SKM-1 treated with dmso at 0.1 percent for 144 hours (cell line): ENCODE results near the gene HECTD4.
"Not testable (repeated sequence)": the region's sequence is repeated elsewhere in the genome, so short reads cannot be mapped to it uniquely, and the experiment has no call there.

Source experiments
- DNase-seq: peaks from one replicate; lab custom pipeline; 2025; ENCODE audit not compliant: unreplicated experiment; lab: John Stamatoyannopoulos, UW

Gene HECTD4

DNA sequence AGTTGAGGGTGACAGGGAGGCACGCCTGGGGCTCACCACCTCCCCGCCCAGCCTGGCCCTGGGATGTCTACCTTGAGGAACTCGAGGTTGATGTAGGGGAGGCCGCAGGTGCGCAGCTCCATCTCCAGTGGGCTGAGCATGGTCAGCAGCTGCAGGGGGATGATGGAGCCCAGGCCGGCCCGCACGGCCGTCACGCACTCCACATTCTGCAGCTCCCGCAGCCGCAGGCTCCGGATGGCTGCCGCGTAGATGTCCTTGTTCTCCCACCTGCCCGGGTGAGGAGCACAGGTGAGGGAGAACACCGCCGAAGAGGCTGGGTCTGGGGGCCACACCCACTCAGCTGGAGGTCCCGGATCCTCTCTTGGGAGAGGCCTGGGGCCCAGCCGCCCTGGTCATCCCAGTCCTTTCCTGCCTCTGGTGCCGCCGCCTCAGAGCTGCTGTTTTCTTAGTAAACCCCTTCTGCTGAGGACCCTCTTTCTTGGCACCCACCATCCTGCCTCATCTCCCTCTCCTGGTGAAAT lies 218.7 kb downstream of the HECTD4 start:
- DNase-seq: no peak

DNA sequence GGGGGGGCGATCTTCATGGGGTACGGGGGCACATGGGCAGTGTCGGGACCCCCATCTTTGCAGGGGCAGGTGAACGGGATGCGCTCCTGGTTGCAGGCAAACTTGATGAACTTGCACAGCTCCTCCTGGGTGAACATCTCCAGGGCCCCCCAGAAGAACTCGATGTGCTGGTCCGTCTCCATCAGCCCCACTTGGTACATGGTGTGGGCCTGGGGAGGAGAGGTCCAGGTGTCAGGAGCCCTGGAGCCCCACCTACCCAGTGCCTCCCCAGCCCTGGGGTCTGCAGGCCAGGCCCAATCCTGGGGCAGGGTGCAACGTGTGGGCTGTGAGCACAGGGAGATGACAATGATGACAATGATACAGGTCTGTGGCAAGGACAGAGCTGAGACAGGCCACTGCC lies 219.2 kb downstream of the HECTD4 start:
- DNase-seq: no peak

DNA sequence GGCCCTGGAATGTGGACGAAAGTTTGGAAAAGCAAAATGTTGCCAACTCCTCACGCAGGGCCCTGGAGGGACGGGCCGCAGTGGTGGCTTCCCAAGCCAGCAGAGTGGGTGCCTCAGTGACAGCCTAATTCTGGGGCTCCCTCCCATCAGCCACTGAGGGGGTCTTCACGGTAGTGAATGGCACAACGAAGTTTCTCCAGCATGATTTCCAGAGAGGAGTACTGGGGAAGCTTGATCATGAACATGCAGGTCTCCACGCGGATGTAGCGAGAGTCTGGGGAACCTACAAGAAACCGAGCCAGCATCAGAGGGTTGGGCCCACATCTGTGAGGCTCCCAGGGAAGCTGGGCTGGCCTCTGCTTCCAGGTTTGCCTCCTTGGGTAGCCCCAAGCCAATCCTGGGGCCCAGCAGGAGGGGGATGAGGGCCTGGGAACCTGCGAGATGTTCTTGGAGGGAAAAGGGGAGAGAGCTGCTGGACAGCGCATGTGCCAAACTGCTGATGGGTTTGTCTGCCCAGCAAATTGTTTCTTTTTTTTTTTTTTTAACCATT lies 219.9 kb downstream of the HECTD4 start:
- no peak for DNase-seq

DNA sequence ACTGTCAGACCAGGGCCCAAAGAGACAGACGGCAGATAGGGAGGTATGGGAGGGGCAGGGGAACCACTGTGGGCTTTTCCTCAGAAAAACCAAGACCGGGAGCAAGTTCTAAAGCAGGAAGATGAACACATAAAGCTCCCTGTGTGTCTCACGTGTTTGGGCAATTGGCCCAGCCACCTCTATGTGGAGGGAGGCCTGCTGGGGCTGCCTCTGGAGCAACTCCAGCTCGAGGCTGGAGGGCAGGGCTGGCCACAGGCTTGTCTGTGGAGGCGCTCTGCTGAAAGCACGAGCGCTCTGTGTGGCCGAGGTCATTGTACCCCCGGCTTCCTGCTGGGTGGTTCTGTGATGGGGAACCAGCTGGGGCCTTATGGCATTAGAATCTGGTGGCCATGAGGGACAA lies 220.5 kb downstream of the HECTD4 start:
- DNase-seq: no peak

DNA sequence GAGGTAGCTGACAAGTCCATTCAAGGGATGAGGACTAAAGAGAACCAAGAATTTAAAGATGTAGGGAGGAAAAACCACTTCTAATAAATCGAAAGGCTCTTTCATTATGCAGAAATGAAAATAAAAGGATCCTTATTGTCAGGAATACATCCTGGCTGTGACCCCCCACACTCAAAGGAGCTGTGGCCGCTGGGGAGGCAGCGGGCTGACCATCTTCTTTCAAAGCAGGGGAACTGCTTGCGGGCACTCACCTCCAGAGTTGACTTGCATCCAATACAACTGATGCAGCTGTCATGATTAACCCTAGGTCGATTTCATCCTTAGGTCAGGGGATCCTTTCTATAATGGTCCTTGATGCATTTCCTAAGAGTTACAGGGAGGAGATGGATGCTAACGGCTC lies 221.6 kb downstream of the HECTD4 start:
- no peak for DNase-seq

DNA sequence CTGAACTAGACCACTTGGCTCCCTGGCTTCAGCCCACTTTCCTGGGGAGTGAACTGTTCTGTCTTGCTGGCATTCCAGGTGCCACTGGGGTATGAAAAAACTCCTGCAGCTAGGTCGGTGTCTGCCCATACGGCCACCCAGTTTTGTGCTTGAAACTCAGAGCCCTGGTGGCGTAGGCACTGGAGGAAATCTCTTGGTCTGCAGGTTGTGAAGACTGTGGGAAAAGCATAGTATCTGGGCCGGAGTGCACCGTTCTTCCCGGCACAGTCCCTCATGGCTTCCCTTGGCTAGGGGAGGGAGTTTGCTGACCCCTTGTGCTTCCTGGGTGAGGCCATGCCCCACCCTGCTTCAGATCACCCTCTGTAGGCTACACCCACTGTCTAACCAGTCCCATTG lies 223.1 kb downstream of the HECTD4 start:
- no peak for DNase-seq

DNA sequence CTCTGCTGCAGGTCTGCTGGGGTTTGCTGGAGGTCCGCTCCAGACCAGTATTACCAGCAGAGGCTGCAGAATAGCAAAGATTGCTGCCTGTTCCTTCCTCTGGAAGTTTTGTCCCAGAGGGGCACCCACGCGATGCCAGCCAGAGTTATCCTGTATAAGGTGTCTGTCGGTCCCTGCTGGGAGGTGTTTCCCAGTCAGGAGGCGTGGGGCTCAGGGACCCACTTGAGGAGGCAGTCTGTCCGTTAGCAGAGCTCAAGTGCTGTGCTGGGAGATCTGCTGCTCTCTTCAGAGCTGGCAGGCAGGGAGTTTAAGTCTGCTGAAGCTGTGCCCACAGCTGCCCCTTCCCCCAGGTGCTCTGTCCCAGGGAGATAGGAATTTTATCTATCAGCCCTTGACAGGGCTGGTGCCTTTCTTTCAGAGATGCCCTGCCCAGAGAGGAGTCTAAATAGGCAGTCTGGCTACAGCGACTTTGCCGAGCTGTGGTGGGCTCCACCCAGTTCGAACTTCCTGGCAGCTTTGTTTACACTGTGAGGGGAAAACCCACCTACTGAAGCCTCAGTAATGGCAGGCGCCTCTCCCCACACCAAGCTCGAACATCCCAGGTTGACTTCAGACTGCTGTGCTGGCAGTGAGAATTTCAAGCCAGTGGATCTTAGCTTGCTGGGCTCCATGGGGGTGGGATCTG lies 223.6 kb downstream of the HECTD4 start:
- not testable (repeated sequence) for DNase-seq

DNA sequence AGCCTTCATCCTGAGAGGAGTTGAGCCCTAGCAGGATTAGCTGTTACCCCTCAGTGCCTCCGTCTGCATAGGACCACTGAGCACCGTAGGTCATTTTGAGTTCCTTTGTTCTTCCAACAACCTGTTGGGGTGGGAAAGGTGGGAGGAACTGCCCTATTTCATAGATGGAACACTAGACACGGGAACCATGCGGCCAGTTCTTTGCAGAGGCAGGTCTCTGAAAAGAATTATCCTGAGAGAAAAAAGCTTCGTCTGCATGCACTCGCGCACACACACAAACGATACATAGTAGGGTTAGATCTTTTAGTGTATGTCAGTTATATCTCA lies 228.4 kb downstream of the HECTD4 start:
- no peak for DNase-seq

DNA sequence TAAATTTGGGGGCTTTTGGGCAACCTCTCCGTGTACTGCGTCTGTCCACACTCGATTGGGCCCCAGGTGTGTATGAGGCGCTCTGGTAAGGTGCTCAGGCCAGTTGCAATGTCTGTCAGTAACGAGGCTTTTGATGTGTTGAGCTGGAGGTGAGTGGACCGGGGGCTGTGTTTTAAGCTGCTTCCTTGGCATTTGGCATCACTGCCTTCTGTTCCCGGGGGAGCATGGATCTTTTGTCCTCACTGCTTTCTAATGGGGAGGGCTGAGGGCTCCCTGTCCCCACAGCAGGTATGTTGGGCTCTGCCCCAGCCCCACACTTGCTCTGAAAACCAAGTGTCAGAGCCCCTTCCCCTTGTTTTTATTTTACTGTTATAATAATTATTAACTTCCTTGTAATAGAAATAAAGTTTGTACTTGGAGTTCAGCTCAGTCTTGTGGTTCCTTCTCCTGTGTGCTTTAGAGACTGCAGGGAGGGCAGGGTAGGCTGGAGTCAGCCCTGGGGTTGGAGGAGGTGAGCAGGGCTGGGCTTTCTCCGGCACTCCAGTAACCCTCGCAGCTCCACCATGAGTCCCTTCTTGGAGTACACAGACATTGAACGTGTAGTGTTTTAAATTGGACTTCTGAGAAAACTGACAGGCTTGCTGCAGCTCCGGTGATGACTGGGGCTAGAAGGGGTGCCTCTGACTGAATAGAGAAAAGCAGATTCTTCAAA lies 228.9 kb downstream of the HECTD4 start:
- DNase-seq: no peak

DNA sequence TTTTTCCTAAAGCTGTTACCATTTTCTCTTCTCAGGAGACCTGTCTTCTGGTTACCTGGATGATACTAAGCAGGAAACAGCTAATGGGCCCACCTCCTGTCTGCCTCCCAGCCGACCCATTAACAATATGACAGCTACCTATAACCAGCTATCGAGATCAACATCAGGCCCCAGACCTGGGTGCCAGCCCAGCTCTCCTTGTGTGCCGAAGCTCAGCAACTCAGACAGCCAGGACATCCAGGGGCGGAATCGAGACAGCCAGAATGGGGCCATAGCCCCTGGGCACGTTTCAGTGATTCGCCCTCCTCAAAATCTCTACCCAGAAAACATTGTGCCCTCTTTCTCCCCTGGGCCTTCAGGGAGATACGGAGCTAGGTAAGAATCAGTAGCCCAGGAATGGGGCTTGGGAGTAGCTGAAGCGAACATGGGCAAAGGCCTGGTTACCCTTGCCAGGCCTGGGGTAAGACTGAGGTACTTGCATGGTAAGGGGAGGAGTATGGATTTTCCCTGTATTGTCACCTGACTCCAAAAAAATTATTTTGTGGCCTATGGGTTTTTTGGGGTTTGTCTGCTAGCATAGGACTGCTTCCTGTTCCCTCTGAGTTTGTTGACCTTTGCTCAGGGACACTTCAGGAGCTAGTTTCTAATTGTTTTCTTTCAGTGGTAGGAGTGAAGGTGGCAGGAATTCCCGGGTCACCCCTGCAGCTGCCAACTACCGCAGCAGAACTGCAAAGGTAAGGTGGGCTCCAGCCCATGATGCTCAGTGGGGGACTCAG lies 230.3 kb downstream of the HECTD4 start:
- DNase-seq: no peak

DNA sequence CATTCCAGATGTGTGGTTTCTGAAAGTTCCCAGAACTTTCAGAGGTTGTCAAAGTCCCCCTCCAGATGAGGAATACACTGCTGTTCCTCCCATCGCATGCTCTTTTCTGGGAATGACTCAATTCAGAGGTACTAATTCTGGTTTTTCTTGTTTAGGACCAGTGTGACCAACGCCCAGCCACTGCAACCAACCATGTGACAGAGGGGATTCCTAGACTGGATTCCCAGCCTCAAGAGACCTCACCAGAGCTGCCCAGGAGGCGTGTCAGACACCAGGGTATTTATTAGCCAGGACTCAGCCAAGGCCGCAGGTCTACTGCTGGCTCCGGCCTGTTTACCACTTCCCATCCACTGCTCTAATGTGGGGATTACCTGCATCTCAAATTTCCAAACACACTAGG lies 232.6 kb downstream of the HECTD4 start:
- DNase-seq: no peak

DNA sequence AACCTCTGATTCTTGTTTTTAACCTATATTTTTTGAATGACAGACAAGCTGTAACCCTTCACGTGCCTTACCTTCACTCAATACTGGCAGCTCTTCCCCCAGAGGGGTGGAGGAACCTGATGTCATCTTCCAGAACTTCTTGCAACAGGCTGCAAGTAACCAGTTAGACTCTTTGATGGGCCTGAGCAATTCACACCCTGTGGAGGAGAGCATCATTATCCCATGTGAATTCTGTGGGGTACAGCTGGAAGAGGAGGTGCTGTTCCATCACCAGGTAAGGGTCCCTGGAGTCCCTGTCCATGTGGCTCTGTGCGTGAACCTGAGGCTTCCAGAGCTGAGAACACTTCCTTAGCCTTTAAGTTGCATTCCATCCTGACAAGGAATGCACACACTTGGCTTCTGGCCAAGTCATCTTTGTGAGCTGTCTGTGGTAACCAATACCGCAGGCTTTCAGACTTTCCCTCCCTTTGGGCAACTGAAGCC lies 234.2 kb downstream of the HECTD4 start:
- no peak for DNase-seq

DNA sequence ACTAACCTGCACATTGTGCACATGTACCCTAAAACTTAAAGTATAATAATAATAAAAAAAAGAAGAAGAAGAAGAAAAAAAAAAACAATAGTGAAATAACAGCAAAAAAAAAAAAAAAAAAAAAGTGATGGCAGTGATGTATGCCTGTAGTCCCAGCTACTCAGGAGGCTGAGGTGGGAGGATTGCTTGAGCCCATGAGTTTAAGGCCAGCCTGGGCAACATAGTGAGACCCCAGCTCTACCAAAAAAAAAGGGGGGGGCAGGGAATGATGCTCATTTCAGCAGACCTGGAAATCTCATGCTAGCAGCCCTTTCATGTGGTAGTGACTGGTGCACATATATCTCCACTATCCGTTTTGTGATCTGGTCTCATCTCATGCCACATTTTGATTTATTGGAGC lies 236.1 kb downstream of the HECTD4 start:
- no peak for DNase-seq

DNA sequence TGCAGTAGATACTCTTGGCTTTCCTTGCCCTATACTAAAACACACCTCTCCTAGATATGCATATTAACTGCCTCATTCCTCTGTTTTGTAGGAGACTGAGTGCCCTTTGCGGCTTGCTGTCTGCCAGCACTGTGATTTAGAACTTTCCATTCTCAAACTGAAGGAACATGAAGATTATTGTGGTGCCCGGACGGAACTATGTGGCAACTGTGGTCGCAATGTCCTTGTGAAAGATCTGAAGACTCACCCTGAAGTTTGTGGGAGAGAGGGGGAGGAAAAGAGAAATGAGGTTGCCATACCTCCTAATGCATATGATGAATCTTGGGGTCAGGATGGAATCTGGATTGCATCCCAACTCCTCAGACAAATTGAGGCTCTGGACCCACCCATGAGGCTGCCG lies 241.5 kb downstream of the HECTD4 start:
- peak; percentile 48 for DNase-seq

DNA sequence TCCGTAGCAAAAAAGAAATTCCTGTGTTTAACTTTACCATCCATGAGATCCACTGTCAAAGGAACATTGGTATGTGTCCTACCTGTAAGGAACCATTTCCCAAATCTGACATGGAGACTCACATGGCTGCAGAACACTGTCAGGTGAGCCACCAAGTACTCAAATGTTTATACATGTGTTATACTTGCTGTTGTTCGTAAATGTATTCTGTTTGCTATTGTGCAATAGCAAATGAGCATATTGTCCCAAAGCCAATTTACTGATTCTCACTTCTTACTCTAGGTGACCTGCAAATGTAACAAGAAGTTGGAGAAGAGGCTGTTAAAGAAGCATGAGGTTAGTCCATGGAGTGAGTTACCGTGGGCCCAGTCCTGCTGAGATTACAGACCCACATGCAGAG lies 247.5 kb downstream of the HECTD4 start:
- no peak for DNase-seq

DNA sequence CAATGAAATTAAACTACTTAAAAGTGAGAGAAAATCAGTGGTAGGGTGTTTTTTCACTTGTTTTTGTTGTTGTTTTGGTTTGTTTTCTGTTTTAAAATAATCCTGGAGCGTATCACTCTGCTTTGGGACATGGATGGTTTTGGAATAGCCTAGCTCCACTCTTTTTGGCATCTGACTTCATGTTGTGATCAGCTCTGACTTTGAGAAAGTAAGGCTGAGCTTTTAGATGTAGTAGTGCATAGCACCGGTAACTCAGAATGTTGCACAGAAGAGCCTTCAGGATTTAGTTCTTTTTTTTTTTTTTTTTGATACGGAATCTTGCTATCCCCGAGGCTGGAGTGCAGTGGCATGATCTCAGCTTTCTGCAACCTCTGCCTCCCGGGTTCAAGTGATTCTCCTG lies 248.8 kb downstream of the HECTD4 start:
- DNase-seq: no peak

DNA sequence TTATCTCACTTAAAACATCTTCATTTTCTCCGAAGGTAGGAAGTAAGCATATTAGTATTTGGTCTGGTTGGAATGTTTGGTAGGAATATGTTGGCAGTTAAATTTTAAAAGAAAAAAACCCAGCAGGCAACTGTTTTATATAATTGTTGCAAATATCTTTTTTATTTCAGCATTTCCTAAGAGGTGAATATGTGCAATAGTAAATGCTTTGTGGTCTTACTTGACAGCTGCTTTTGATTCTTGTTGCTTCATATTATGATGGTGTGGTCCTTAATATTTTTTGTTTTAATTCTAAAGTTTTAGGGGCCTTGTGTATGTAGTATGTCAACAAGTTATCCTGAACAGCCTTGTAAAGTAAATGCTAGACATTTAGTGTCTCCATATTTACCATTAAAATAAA lies 250.5 kb downstream of the HECTD4 start:
- no peak for DNase-seq

DNA sequence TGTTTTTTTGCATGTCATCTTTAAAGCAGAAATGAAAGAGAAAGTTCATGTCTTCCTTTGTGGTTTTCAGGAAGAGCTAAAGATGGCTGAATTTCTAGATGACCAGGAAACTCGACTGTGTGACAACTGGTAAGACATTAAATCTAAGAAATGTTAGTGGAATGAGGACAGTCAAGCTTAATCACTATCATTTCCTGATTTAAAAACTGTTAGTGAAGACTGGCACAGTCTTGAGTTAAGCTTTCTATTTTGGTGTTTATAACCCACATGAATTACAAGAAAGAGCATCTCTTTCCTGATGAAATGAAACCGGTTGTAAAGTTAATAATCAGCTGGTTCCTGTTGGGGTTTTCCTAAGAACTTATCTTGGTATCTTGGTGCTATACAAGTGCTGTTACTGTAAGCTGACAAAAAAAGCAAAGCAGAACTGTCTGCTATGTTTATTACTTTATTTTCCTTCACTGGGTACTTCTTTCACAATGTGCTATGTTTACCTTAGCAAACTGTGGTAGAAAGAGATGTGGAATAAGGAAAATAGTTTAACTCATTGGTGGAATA lies 251.7 kb downstream of the HECTD4 start:
- DNase-seq: peak; percentile 0

DNA sequence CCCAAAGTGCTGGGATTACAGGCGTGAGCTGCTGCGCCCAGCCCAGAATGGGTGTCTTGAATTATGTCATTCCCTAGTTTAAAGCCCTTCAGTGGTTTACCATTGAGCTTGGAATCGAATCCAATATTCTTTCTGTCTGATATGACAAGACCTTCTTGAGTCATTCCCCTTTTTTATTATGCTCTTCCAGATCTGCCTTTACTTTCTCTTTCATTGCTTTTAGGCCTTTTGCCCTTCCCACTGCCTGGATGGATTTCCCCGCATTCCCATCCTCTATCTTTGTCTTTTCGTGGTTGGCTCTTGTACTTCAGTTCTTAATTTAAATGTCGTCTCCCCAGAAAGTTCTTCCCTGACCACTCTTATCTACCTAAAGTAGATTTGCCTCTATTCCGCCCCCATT lies 255.3 kb downstream of the HECTD4 start:
- no peak for DNase-seq

DNA sequence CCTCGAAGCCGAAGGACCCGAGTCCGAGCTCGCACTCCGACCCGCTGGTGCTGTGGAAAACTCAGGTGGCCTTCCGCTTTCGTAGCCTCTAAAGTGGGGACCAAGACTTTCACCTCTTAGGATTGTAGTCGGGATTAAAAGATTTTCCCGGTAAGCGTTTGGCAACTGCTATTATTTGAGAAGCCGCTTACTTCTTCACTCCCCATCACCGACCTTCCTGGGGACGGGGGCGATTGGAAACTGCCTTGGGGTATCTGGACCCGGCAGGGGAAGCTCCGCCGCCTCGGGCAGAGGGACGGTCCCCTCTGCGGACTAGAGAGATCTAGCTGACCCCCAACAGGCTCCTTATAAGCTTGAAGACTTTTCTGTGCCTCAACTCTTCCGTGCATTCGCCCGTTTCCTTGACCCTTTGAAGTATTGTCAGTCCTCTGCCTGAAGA lies 256.2 kb downstream of the HECTD4 start:
- DNase-seq: no peak
